ENCODE results near the gene CST7.

Gene CST7

DNA sequence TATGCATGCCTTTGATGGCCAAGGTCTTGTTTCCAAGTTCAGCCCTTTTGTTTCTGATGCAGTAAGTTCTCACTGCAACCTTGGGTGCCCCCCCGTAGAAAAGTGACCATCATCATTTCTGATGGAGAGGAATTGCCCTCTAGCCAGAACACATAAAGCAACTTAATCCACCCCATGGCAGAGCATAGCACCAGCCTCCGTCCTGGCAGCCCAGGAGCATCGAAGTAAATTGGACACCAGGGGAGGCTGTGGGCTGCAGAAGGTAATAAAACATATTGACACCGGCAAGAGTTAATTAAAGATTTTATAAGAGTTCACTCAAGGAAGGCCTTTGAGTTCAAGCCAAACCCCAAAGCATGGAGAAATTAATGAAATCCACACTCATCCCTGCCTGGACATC, 39.2 kb upstream of the CST7 start:
- no peak overlapping the region for H3K14ac ChIP-seq (ENCODE audit: low read length in 2 of 2)
- H3K4ac ChIP-seq (ENCODE audit: low read depth in 1 of 2, low read length in 2 of 2), result no peak overlapping the region
- H3K18ac ChIP-seq (ENCODE audit: low read depth in 1 of 2, low read length in 2 of 2), result no peak overlapping the region
- H2AK5ac ChIP-seq (ENCODE audit: low read length, severe bottlenecking), result no peak overlapping the region
- H3K4me1 ChIP-seq (ENCODE audit: control insufficient read depth, insufficient read depth, low read depth, low read length), result peaks cover 2% of the 10 kb centered on the region
- H2BK5ac ChIP-seq (ENCODE audit: low read depth, low read length, poor library complexity, severe bottlenecking), result no peak overlapping the region
- H3K4me2 ChIP-seq (ENCODE audit: low read length, poor library complexity, severe bottlenecking), result no peak overlapping the region
- H3K79me1 ChIP-seq (replicated peaks; ENCODE audit: low read length, poor library complexity, severe bottlenecking), result no peaks in the 10 kb centered on the region
- H2BK15ac ChIP-seq (ENCODE audit: low read depth, poor library complexity, severe bottlenecking), result no peak overlapping the region
- no peak overlapping the region for H2BK12ac ChIP-seq (ENCODE audit: low read length in 2 of 2)
- H3K23ac ChIP-seq (ENCODE audit: low read length in 2 of 2), result no peak overlapping the region
- no peaks in the 10 kb centered on the region for H3K36me3 ChIP-seq (ENCODE audit: control insufficient read depth in 1 of 2, insufficient read depth in 2 of 2, low read depth in 1 of 2, low read length in 2 of 2)
- H2AFZ ChIP-seq (ENCODE audit: low read depth, low read length), result no peak overlapping the region
- DNase-seq, result no peak
- no peak overlapping the region for H3K27ac ChIP-seq (ENCODE audit: low read length, poor library complexity, severe bottlenecking)
- WGBS, result 67% methylated on average over 3 of the region's 4 CpGs
- H2BK120ac ChIP-seq (ENCODE audit: low read depth, low read length), result no peak overlapping the region
- peaks cover 18 to 39% of the 10 kb centered on the region in 2 experiments for H3K27me3 ChIP-seq (ENCODE audit: control insufficient read depth in 1 of 2, insufficient read depth in 1 of 2, low read length in 2 of 2)
- no peak overlapping the region for H4K8ac ChIP-seq (ENCODE audit: low read length)
- peaks cover 18% of the 10 kb centered on the region for H3K9me3 ChIP-seq (ENCODE audit: control insufficient read depth, low read length)
- H3K4me3 ChIP-seq (ENCODE audit: insufficient read depth in 1 of 2, low read depth in 1 of 2, low read length in 2 of 2), result no peak overlapping the region
- H3K9ac ChIP-seq (ENCODE audit: low read length), result no peak overlapping the region
- H4K91ac ChIP-seq (ENCODE audit: low read length), result no peak overlapping the region

GRCh38 chr20:24910461-24910860, 38.6 kb upstream of the CST7 start:
- no peak for DNase-seq
- H3K23ac ChIP-seq (ENCODE audit: low read length in 2 of 2), result no peak overlapping the region
- no peak overlapping the region for H3K4ac ChIP-seq (ENCODE audit: low read depth in 1 of 2, low read length in 2 of 2)
- no peak overlapping the region for H2BK15ac ChIP-seq (ENCODE audit: low read depth, poor library complexity, severe bottlenecking)
- no peak overlapping the region for H2BK12ac ChIP-seq (ENCODE audit: low read length in 2 of 2)
- H3K9ac ChIP-seq (ENCODE audit: low read length), result no peak overlapping the region
- 67% methylated on average over 3 of the region's 3 CpGs for WGBS
- no peak overlapping the region for H3K14ac ChIP-seq (ENCODE audit: low read length in 2 of 2)
- peak overlapping the region in 1 of 2 experiments; percentile 3 for H3K4me3 ChIP-seq (ENCODE audit: insufficient read depth in 1 of 2, low read depth in 1 of 2, low read length in 2 of 2)
- H3K27ac ChIP-seq (ENCODE audit: low read length, poor library complexity, severe bottlenecking), result no peak overlapping the region
- no peak overlapping the region for H2BK5ac ChIP-seq (ENCODE audit: low read depth, low read length, poor library complexity, severe bottlenecking)
- H4K8ac ChIP-seq (ENCODE audit: low read length), result no peak overlapping the region
- no peak overlapping the region for H4K91ac ChIP-seq (ENCODE audit: low read length)
- peaks cover 19 to 39% of the 10 kb centered on the region in 2 experiments for H3K27me3 ChIP-seq (ENCODE audit: control insufficient read depth in 1 of 2, insufficient read depth in 1 of 2, low read length in 2 of 2)
- no peak overlapping the region for H3K4me2 ChIP-seq (ENCODE audit: low read length, poor library complexity, severe bottlenecking)
- H2AK5ac ChIP-seq (ENCODE audit: low read length, severe bottlenecking), result no peak overlapping the region
- H3K36me3 ChIP-seq (ENCODE audit: control insufficient read depth in 1 of 2, insufficient read depth in 2 of 2, low read depth in 1 of 2, low read length in 2 of 2), result no peaks in the 10 kb centered on the region
- no peaks in the 10 kb centered on the region for H3K79me1 ChIP-seq (replicated peaks; ENCODE audit: low read length, poor library complexity, severe bottlenecking)
- H3K18ac ChIP-seq (ENCODE audit: low read depth in 1 of 2, low read length in 2 of 2), result no peak overlapping the region
- H3K4me1 ChIP-seq (ENCODE audit: control insufficient read depth, insufficient read depth, low read depth, low read length), result peaks cover 2% of the 10 kb centered on the region
- H2BK120ac ChIP-seq (ENCODE audit: low read depth, low read length), result no peak overlapping the region
- no peak overlapping the region for H2AFZ ChIP-seq (ENCODE audit: low read depth, low read length)
- peaks cover 18% of the 10 kb centered on the region for H3K9me3 ChIP-seq (ENCODE audit: control insufficient read depth, low read length)

DNA sequence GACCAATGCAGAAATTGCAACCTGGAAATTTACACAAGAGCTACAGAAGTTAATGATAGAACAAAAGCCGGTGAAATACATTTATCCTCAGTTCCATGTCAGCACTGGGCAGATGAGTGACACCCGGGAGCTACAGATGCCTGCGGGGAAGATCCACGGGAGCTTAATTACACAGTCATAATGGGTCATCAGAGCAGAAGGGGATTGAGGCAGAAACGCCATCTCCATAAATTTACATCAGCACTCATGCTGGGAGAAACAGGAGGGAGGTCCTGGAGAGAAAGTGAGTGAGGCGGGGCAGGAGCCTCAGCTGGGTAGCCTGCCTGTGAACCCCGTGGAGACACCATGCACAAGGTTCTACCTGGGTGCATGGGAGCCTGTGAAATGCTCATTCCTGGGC, 37.6 kb upstream of the CST7 start:
- Histone ChIP-seq H3K18ac (ENCODE audit: low read depth in 1 of 2, low read length in 2 of 2) (no peak overlapping the region), H2AFZ (ENCODE audit: low read depth, low read length) (no peak overlapping the region), H2BK5ac (ENCODE audit: low read depth, low read length, poor library complexity, severe bottlenecking) (no peak overlapping the region), H3K23ac (ENCODE audit: low read length in 2 of 2) (no peak overlapping the region), H2BK12ac (ENCODE audit: low read length in 2 of 2) (no peak overlapping the region), H3K27ac (ENCODE audit: low read length, poor library complexity, severe bottlenecking) (no peak overlapping the region), H3K36me3 (ENCODE audit: control insufficient read depth in 1 of 2, insufficient read depth in 2 of 2, low read depth in 1 of 2, low read length in 2 of 2) (no peaks in the 10 kb centered on the region), H3K4me1 (ENCODE audit: control insufficient read depth, insufficient read depth, low read depth, low read length) (peaks cover 2% of the 10 kb centered on the region), H3K4me3 (ENCODE audit: insufficient read depth in 1 of 2, low read depth in 1 of 2, low read length in 2 of 2) (no peak overlapping the region), H3K79me1 (replicated peaks; ENCODE audit: low read length, poor library complexity, severe bottlenecking) (no peaks in the 10 kb centered on the region), H3K9me3 (ENCODE audit: control insufficient read depth, low read length) (peaks cover 18% of the 10 kb centered on the region), H4K8ac (ENCODE audit: low read length) (no peak overlapping the region), H2BK120ac (ENCODE audit: low read depth, low read length) (no peak overlapping the region), H3K27me3 (ENCODE audit: control insufficient read depth in 1 of 2, insufficient read depth in 1 of 2, low read length in 2 of 2) (peaks cover 28 to 43% of the 10 kb centered on the region in 2 experiments), H3K9ac (ENCODE audit: low read length) (no peak overlapping the region), H2BK15ac (ENCODE audit: low read depth, poor library complexity, severe bottlenecking) (no peak overlapping the region), H4K91ac (ENCODE audit: low read length) (no peak overlapping the region), H3K4me2 (ENCODE audit: low read length, poor library complexity, severe bottlenecking) (no peak overlapping the region), H2AK5ac (ENCODE audit: low read length, severe bottlenecking) (no peak overlapping the region), H3K14ac (ENCODE audit: low read length in 2 of 2) (no peak overlapping the region), H3K4ac (ENCODE audit: low read depth in 1 of 2, low read length in 2 of 2) (no peak overlapping the region)
- 75% methylated on average over 7 of the region's 7 CpGs for WGBS
- DNase-seq, result no peak

- H2BK120ac ChIP-seq (ENCODE audit: low read depth, low read length), result no peak overlapping the region
- 80% methylated on average over 7 of the region's 8 CpGs for WGBS
These were observed 36.5 kb upstream of the CST7 start for GRCh38 chr20:24912397-24913075.

More at GRCh38 chr20:24912397-24913075, 36.5 kb upstream of the CST7 start:
- H3K36me3 ChIP-seq (ENCODE audit: control insufficient read depth in 1 of 2, insufficient read depth in 2 of 2, low read depth in 1 of 2, low read length in 2 of 2), result no peaks in the 10 kb centered on the region
- H3K18ac ChIP-seq (ENCODE audit: low read depth in 1 of 2, low read length in 2 of 2), result no peak overlapping the region
- H4K91ac ChIP-seq (ENCODE audit: low read length), result no peak overlapping the region
- H2BK12ac ChIP-seq (ENCODE audit: low read length in 2 of 2), result no peak overlapping the region
- peaks cover 39 to 48% of the 10 kb centered on the region in 2 experiments for H3K27me3 ChIP-seq (ENCODE audit: control insufficient read depth in 1 of 2, insufficient read depth in 1 of 2, low read length in 2 of 2)
- DNase-seq, result no peak
- no peak overlapping the region for H3K23ac ChIP-seq (ENCODE audit: low read length in 2 of 2)
- peak overlapping the region; percentile 68 for H2AK5ac ChIP-seq (ENCODE audit: low read length, severe bottlenecking)
- H3K4me1 ChIP-seq (ENCODE audit: control insufficient read depth, insufficient read depth, low read depth, low read length), result peaks cover 2% of the 10 kb centered on the region
- H3K4ac ChIP-seq (ENCODE audit: low read depth in 1 of 2, low read length in 2 of 2), result no peak overlapping the region
- H3K9me3 ChIP-seq (ENCODE audit: control insufficient read depth, low read length), result peaks cover 11% of the 10 kb centered on the region
- no peak overlapping the region for H3K4me3 ChIP-seq (ENCODE audit: insufficient read depth in 1 of 2, low read depth in 1 of 2, low read length in 2 of 2)
- no peaks in the 10 kb centered on the region for H3K79me1 ChIP-seq (replicated peaks; ENCODE audit: low read length, poor library complexity, severe bottlenecking)
- no peak overlapping the region for H4K8ac ChIP-seq (ENCODE audit: low read length)
- no peak overlapping the region for H2BK15ac ChIP-seq (ENCODE audit: low read depth, poor library complexity, severe bottlenecking)
- H3K9ac ChIP-seq (ENCODE audit: low read length), result no peak overlapping the region
- no peak overlapping the region for H2AFZ ChIP-seq (ENCODE audit: low read depth, low read length)
- H3K27ac ChIP-seq (ENCODE audit: low read length, poor library complexity, severe bottlenecking), result no peak overlapping the region
- H2BK5ac ChIP-seq (ENCODE audit: low read depth, low read length, poor library complexity, severe bottlenecking), result no peak overlapping the region
- H3K14ac ChIP-seq (ENCODE audit: low read length in 2 of 2), result no peak overlapping the region
- H3K4me2 ChIP-seq (ENCODE audit: low read length, poor library complexity, severe bottlenecking), result no peak overlapping the region

Data from mesenchymal stem cell (in vitro differentiated cells and primary cell).